ENCODE results near the gene POU3F1. TPM values are rescaled to one million over a fixed set of nuclear protein-coding genes. Genes with fewer than 3 reads are reported as not detected.

Gene POU3F1
- polyA plus RNA-seq, 1 donor from 2014 or later = not detected

GRCh38 chr1:38029685-38030511 is 16.7 kb downstream of the POU3F1 start:
- H3K9me3 Mint-ChIP-seq = no peaks in the 10 kb centered on the region
- no peaks in the 10 kb centered on the region for H3K27me3 Mint-ChIP-seq
- no peaks in the 10 kb centered on the region for H3K36me3 Mint-ChIP-seq
- H3K4me3 Mint-ChIP-seq = no peak overlapping the region
- H3K4me1 Mint-ChIP-seq = peaks cover 6 to 18% (median 11%) of the 10 kb centered on the region in 3 donors
- peak overlapping the region in 1 of 3 donors; percentile 5 for H3K27ac Mint-ChIP-seq

GRCh38 chr1:38029081-38029681 is 17.4 kb downstream of the POU3F1 start:
- Mint-ChIP-seq H3K4me3 (peak overlapping the region in 1 of 4 donors; percentile 6), H3K4me1 (peaks cover 6 to 18% (median 11%) of the 10 kb centered on the region in 3 donors), H3K27ac (no peak overlapping the region), H3K27me3 (no peaks in the 10 kb centered on the region), H3K36me3 (no peaks in the 10 kb centered on the region), H3K9me3 (no peaks in the 10 kb centered on the region)

- no peaks in the 10 kb centered on the region for H3K36me3 Mint-ChIP-seq
- H3K4me3 Mint-ChIP-seq = no peak overlapping the region
- H3K27ac Mint-ChIP-seq = no peak overlapping the region
- H3K27me3 Mint-ChIP-seq = no peaks in the 10 kb centered on the region
- H3K4me1 Mint-ChIP-seq = peaks cover 6 to 18% (median 11%) of the 10 kb centered on the region in 3 donors
- no peaks in the 10 kb centered on the region for H3K9me3 Mint-ChIP-seq
Observed at GRCh38 chr1:38028671-38029070, 17.9 kb downstream of the POU3F1 start.

GRCh38 chr1:38028105-38028591 is 18.4 kb downstream of the POU3F1 start:
- Mint-ChIP-seq H3K4me1 (peaks cover 6 to 18% (median 11%) of the 10 kb centered on the region in 3 donors), H3K9me3 (no peaks in the 10 kb centered on the region), H3K4me3 (peak overlapping the region in 1 of 4 donors; percentile 27), H3K27me3 (no peaks in the 10 kb centered on the region), H3K36me3 (no peaks in the 10 kb centered on the region), H3K27ac (no peak overlapping the region)

- H3K27ac Mint-ChIP-seq = no peak overlapping the region
- H3K9me3 Mint-ChIP-seq = no peaks in the 10 kb centered on the region
- no peaks in the 10 kb centered on the region for H3K27me3 Mint-ChIP-seq
- peak overlapping the region in 1 of 4 donors; percentile 27 for H3K4me3 Mint-ChIP-seq
- H3K36me3 Mint-ChIP-seq = no peaks in the 10 kb centered on the region
- peaks cover 6 to 18% (median 11%) of the 10 kb centered on the region in 3 donors for H3K4me1 Mint-ChIP-seq
Observed at GRCh38 chr1:38027201-38028104, 19.1 kb downstream of the POU3F1 start.

- no peaks in the 10 kb centered on the region for H3K9me3 Mint-ChIP-seq
- peaks cover 6 to 18% (median 11%) of the 10 kb centered on the region in 3 donors for H3K4me1 Mint-ChIP-seq
- peak overlapping the region in 1 of 4 donors; percentile 52 for H3K4me3 Mint-ChIP-seq
- H3K27ac Mint-ChIP-seq = peak overlapping the region in 1 of 3 donors; percentile 76
- no peaks in the 10 kb centered on the region for H3K36me3 Mint-ChIP-seq
- no peaks in the 10 kb centered on the region for H3K27me3 Mint-ChIP-seq
Observed at GRCh38 chr1:38026592-38027200, 19.9 kb downstream of the POU3F1 start.

- peaks cover 6 to 15% (median 11%) of the 10 kb centered on the region in 3 donors for H3K4me1 Mint-ChIP-seq
- no peaks in the 10 kb centered on the region for H3K9me3 Mint-ChIP-seq
- H3K36me3 Mint-ChIP-seq = no peaks in the 10 kb centered on the region
- H3K4me3 Mint-ChIP-seq = no peak overlapping the region
- no peaks in the 10 kb centered on the region for H3K27me3 Mint-ChIP-seq
- no peak overlapping the region for H3K27ac Mint-ChIP-seq
Observed at GRCh38 chr1:38025664-38026063, 20.9 kb downstream of the POU3F1 start.

- H3K4me1 Mint-ChIP-seq = peaks cover 6 to 12% (median 11%) of the 10 kb centered on the region in 3 donors
- no peaks in the 10 kb centered on the region for H3K27me3 Mint-ChIP-seq
- no peaks in the 10 kb centered on the region for H3K36me3 Mint-ChIP-seq
- no peaks in the 10 kb centered on the region for H3K9me3 Mint-ChIP-seq
- no peak overlapping the region for H3K4me3 Mint-ChIP-seq
- no peak overlapping the region for H3K27ac Mint-ChIP-seq
Observed at GRCh38 chr1:38025233-38025632, 21.4 kb downstream of the POU3F1 start.

GRCh38 chr1:38022810-38023209 is 23.8 kb downstream of the POU3F1 start:
- Mint-ChIP-seq H3K36me3 (peaks cover 5% of the 10 kb centered on the region), H3K4me3 (no peak overlapping the region), H3K4me1 (peaks cover 0 to 5% (median 2%) of the 10 kb centered on the region in 3 donors), H3K9me3 (no peaks in the 10 kb centered on the region), H3K27me3 (no peaks in the 10 kb centered on the region), H3K27ac (no peak overlapping the region)

GRCh38 chr1:38021969-38022368 is 24.6 kb downstream of the POU3F1 start:
- Mint-ChIP-seq H3K36me3 (peaks cover 5% of the 10 kb centered on the region), H3K27ac (peak overlapping the region in 1 of 3 donors; percentile 31), H3K4me1 (peaks cover 0 to 3% (median 0%) of the 10 kb centered on the region in 3 donors), H3K9me3 (no peaks in the 10 kb centered on the region), H3K27me3 (no peaks in the 10 kb centered on the region), H3K4me3 (no peak overlapping the region)

- Mint-ChIP-seq H3K36me3 (peaks cover 7% of the 10 kb centered on the region), H3K27me3 (no peaks in the 10 kb centered on the region), H3K9me3 (no peaks in the 10 kb centered on the region), H3K4me3 (no peak overlapping the region), H3K4me1 (peaks cover 0 to under 1% (median 0%) of the 10 kb centered on the region in 3 donors), H3K27ac (no peak overlapping the region)
Observed at GRCh38 chr1:38020396-38020795, 26.2 kb downstream of the POU3F1 start.

GRCh38 chr1:38018864-38019343 is 27.7 kb downstream of the POU3F1 start:
- peak overlapping the region in 1 of 4 donors; percentile 54 for H3K4me3 Mint-ChIP-seq
- H3K9me3 Mint-ChIP-seq = no peaks in the 10 kb centered on the region
- H3K36me3 Mint-ChIP-seq = peaks cover 7% of the 10 kb centered on the region
- H3K4me1 Mint-ChIP-seq = peaks cover 0 to 6% (median 4%) of the 10 kb centered on the region in 3 donors
- H3K27me3 Mint-ChIP-seq = no peaks in the 10 kb centered on the region
- H3K27ac Mint-ChIP-seq = peak overlapping the region in 1 of 3 donors; percentile 31

GRCh38 chr1:38015978-38016725 is 30.4 kb downstream of the POU3F1 start:
- peaks cover 7% of the 10 kb centered on the region for H3K36me3 Mint-ChIP-seq
- peaks cover 16 to 18% (median 18%) of the 10 kb centered on the region in 3 donors for H3K4me1 Mint-ChIP-seq
- peak overlapping the region in 1 of 4 donors; percentile 12 for H3K4me3 Mint-ChIP-seq
- no peak overlapping the region for H3K27ac Mint-ChIP-seq
- H3K9me3 Mint-ChIP-seq = peaks cover 0 to 4% (median 0%) of the 10 kb centered on the region in 3 donors
- no peaks in the 10 kb centered on the region for H3K27me3 Mint-ChIP-seq

Measured in IgD-negative memory B cell (primary cell).